OCI-LY1 (cell line): ENCODE measurements around the gene B3GNT3.

ENCODE experiments used
- EZH2 ChIP-seq: fragments of 200-600 bp; sonication (generic), shearing (Covaris generic); IDR thresholded peaks from 2 replicates; pipeline ENCODE4 v1.8.0; 2017; ENCODE audit warnings: borderline replicate concordance, mixed run types, mild to moderate bottlenecking, antibody characterized with exemption, low read length, moderate library complexity, mixed read lengths
- TF ChIP-seq, protein P1 (sequence below): fragments of 200-600 bp; sonication (generic), shearing (Covaris generic); IDR thresholded peaks from 2 replicates; pipeline ENCODE4 v1.5.1; 2017; ENCODE audit warnings: mild to moderate bottlenecking, antibody characterized with exemption, low read length, moderate library complexity, mixed read lengths

DNA sequence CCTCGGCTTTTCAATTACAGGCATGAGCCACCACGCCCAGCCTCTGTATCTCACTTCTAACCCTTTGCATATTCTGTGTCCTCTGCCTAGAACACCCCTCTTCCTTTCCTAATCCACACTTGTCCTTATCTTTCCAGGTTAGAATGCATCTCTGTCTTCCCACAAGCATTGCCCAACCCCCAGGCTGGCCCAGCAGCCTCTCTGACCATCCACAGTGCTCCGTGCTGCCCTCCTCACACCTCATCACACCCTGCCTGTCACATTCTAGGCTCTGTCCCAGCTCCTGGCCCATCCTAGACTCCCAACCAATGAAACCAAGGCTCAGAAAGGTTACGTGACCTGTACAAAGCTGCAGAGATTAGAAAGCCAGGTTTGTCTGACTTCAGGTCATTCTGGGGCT lies 41.6 kb downstream of the B3GNT3 start:
- TF ChIP-seq, protein P1, sequence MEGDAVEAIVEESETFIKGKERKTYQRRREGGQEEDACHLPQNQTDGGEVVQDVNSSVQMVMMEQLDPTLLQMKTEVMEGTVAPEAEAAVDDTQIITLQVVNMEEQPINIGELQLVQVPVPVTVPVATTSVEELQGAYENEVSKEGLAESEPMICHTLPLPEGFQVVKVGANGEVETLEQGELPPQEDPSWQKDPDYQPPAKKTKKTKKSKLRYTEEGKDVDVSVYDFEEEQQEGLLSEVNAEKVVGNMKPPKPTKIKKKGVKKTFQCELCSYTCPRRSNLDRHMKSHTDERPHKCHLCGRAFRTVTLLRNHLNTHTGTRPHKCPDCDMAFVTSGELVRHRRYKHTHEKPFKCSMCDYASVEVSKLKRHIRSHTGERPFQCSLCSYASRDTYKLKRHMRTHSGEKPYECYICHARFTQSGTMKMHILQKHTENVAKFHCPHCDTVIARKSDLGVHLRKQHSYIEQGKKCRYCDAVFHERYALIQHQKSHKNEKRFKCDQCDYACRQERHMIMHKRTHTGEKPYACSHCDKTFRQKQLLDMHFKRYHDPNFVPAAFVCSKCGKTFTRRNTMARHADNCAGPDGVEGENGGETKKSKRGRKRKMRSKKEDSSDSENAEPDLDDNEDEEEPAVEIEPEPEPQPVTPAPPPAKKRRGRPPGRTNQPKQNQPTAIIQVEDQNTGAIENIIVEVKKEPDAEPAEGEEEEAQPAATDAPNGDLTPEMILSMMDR, result no peak
- TF ChIP-seq EZH2, result no peak
